DOHH2 (cell line): Measurements from ENCODE around the gene PRMT7.

ENCODE experiments used
- CTCF ChIP-seq: fragments of 200-600 bp; sonication (generic); IDR thresholded peaks from one replicate; pipeline ENCODE4 v1.5.1; 2014; ENCODE audit warnings: antibody characterized with exemption, mild to moderate bottlenecking, low read depth, low read length; ENCODE audit not compliant: poor library complexity, severe bottlenecking
- EZH2phosphoT487 ChIP-seq: fragments of 200-600 bp; sonication (generic); IDR thresholded peaks from 2 replicates; pipeline ENCODE4 v1.6.1; 2017; ENCODE audit warnings: borderline replicate concordance, mild to moderate bottlenecking, antibody characterized with exemption, low read length, moderate library complexity, mixed read lengths

DNA sequence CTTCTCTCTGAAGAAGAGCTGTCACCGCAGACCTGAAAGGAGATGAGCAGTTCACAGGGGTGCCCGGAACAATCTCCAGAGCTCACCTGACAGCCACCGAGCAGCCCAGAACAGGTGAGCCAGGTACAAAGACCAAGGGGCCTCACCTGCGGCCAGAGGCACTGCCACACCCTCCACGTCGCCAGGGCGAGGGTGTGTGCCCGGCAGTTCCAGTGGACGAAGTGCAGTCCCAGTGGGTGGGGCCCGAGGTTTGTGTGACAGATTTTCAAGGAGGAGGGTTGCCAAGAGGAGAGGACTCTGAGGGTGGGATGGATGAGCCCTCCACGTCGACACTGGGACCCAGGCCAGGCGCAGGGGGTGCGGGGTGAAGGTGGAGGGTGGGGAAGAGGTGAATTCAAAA, 75.8 kb downstream of the PRMT7 start:
- TF ChIP-seq CTCF (no peak), EZH2phosphoT487 (no peak)
